Ramos (cell line): Measurements from ENCODE around the gene CHST12.
"Not testable (repeated sequence)": the region's sequence is repeated elsewhere in the genome, so short reads cannot be mapped to it uniquely, and the experiment has no call there.

ENCODE experiments used
- in situ Hi-C: fragments of 300-500 bp; cut with MboI; formaldehyde crosslinking; loops from one replicate; pipeline ENCODE4 v1.14.3; 2022; ENCODE audit warnings: low sequenced_read_pairs; ENCODE audit not compliant: unreplicated experiment

CHST12 gene

GRCh38 chr7:2451171-2452073 is 48.0 kb downstream of the CHST12 start:
- in situ Hi-C loops: loop anchor here (10.0 kb wide), 1 partner anchor 233 kb away; the partner anchor contains the start of gene AMZ1

DNA sequence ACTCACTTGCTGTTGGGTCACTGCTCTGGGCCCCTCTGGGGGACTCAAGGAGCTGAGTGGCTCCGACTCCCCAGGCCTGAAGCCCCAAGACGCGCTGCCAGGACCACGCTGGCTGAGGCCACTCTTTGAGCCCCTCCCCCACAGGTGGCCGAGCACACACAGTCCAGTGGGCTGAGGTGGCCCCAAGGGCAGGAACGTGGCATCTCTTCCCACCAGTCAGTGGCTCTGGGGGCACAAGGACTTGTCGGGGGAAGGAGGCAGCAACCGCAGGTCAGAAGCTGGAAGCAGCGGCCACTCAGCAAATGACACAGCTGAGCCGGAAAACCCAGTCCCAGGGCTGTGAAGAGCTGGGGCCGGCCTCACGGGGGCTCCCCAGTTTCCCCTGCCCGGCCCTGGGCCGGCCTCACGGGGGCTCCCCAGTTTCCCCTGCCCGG is 48.7 kb downstream of the CHST12 start:
- in situ Hi-C loops: loop anchor here (10.0 kb wide), 1 partner anchor 233 kb away; the partner anchor contains the start of gene AMZ1

- in situ Hi-C loops: loop anchor here (10.0 kb wide), 1 partner anchor 232 kb away; the partner anchor contains the start of gene AMZ1
These were observed 49.3 kb downstream of the CHST12 start for GRCh38 chr7:2452643-2453270.

DNA sequence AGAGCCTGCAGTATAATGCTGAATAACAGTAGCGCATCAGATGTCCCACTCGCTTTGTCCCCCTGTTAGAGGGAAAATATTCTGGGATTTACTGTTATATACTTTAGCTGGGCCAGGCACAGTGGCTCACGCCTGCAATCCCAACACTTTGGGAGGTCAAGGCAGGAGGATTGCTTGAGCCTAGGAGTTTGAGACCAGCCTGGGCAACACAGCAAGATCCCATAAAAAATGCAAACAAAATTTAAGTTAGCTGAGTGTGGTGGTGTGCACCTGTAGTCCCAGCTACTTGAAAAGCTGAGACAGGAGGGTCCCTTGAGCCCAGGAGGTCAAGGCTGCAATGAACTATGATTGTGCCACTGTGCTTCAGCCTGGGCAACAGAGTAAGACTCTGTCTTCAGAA is 50.4 kb downstream of the CHST12 start:
- in situ Hi-C loops: loop anchor here (10.0 kb wide), 1 partner anchor 231 kb away; the partner anchor contains the start of gene AMZ1

DNA sequence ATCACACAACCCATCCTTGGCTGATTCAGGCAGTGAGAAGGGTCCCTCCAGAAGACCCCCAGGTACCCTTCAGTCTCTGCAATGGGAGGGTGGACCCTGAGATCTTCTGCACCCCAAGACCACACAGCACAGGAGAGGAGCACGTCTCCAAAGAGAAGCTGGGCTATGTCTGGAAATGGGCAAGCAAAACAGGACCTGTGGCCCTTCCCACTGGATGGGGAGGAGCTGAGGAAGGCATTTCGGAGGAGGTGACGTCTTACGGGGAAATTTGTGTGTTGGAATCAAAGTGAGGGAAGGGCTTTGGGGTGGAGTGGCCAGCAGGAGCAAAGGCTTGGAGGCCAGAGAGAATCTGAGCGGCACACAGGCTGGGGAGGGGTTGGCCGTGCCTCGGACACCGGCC is 56.3 kb downstream of the CHST12 start:
- in situ Hi-C loops: loop anchor here (10.0 kb wide), 1 partner anchor 225 kb away; the partner anchor contains the start of gene AMZ1

GRCh38 chr7:2460188-2460587 is 56.8 kb downstream of the CHST12 start:
- in situ Hi-C loops: no loop called here

DNA sequence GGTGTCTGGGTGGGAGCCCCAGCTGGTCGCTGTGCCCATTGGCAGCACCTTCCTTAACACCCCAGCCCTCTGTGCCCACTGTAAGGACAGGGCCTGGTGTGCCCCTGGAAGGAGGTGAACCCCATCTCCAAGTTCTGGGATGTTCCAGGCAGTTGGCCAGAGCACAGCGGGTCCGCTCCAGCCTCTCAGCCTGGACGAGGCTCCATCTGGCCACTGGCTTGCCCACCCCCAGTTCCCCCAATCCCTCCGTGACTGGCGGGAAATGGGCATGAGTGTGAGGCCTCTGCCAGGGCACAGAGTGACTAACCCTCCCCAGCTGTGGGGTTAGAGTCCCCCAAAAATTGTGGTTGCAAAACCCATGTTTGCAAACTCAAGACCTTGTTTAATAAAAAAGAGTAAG is 57.2 kb downstream of the CHST12 start:
- in situ Hi-C loops: no loop called here

GRCh38 chr7:2461268-2462026 is 58.0 kb downstream of the CHST12 start:
- in situ Hi-C loops: no loop called here

- in situ Hi-C loops: no loop called here
These were observed 59.3 kb downstream of the CHST12 start for GRCh38 chr7:2462731-2463130.

DNA sequence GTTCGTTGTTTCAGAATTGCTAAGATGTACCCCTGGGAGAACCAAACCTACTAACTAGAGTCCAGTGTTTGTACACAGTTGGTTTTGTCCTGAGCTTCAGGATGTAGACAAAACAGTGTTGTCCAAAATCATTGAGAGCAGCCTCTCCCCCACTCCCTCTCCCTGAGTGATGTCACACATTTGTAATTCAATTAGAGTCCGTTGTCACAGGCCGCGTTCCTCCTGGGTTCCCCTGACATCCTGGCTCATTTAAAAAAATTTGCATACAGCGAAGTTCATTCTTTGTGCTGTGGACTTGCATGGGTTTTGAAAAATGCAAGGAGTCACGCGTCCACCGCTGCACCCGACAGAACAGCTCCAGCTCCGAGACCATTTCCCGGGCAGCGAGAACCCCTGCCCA is 62.5 kb downstream of the CHST12 start:
- in situ Hi-C loops: no loop called here

DNA sequence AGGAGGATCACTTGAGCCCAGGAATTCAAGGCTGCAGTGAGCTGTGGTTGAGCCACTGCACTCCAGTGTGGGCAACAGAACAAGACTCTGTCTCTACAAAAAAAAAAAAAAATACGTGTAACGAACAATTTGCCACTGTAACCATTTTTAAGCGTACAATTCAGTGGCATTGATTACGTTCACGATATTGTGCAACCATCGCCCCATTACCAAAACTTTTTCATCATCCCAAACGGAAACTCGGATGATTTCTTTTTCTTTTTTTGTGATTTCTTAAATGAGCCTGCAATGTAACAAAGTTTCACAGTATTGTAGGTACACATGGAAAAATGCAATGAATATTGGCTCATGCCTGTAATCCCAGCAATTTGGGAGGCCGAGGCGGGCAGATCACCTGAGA is 63.3 kb downstream of the CHST12 start:
- in situ Hi-C loops: no loop called here

- in situ Hi-C loops: no loop called here
These were observed 64.8 kb downstream of the CHST12 start for GRCh38 chr7:2468227-2468626.

GRCh38 chr7:2469460-2470203 is 66.2 kb downstream of the CHST12 start:
- in situ Hi-C loops: not testable (repeated sequence)

DNA sequence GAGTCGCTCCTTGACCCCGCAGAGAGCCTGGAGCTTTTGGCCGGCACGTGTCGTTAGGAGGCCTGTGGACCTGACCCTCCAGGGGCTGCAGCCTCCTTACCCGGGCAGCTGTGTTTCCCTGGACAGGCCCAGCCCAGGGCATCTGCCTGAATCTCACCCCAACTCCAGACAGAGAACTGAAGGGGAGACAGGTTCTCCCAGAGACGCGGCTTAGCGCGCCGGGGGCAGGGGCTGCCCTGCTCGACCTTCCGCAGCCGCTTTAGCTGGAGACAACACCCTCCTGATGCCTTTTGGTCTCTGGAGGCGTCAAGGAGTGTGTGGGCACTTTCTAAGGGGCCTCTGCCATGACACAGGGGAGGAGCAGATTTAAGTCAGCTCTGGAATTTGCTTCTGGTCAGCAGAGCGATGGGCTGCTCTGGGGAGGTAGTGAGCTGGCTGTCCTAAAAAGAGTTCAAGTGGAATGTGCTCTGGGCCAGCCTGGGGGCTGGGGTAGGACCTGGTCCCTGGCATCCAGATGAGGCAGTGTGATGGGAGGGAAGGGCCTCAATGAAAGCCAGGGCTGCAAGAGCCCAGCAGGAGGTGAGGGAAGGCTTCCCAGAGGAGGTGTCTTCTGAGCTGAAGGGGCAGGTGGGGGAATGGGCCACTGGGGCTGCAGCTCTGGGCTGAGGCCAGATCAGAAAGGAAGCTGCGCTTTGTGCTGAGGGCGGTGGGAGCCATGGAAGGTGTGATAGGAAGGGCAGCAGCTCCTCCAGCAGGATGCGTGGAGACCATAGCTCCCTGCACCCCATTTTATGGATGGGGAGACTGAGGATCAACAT is 67.0 kb downstream of the CHST12 start:
- in situ Hi-C loops: no loop called here

DNA sequence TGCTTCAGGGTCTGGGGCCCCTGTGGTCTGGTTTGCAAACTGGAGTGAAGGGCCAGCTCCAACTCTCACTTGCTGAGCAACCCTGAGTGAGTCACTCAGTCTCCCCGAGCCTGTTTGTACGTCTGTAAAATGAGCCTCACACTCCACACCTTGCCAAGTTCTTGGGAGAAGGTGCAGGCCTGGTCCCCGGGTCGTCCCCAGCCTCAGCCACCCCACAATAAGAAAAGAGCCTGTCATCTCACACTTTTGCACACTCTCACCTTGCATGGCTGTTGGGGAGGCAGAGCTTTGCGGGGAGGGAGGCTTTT is 67.6 kb downstream of the CHST12 start:
- in situ Hi-C loops: no loop called here

DNA sequence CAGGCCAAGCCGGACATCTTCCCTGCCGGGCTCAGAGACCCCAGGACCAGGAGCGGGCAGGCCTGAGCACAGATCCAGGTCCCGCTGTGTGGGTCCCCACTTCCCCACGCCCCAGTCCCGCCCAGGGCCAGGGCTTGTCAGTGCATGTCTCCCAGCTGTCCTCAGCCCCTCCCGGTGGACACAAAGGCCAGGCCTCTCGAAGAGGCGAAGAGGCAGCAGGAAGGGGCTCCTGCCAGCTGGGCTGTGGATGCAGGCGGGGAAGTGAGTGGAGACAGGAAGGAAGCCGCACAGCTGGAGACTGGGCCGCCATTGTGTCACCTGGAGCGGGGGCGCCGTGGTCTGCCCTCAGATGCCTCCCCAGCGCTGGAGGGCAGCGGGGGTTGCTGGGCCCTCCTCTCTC is 68.0 kb downstream of the CHST12 start:
- in situ Hi-C loops: no loop called here

DNA sequence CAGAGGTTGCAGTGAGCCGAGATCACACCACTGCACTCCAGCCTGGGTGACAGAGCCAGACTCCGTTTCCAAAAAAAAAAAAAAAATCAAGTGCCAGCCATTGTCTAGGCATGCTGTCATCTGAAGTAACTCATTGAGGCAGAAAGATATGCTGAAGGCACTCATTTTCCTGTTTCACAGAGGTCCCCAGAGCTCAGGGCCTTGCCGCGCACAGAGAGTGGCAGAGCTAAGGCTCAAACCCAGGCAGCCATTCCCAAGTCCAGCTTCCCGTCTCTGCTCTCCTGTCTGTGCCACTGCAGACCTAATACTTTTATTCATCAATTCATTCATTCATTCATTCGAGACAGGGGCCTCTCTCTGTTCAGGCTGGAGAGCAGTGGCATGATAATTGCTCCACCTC is 69.3 kb downstream of the CHST12 start:
- in situ Hi-C loops: no loop called here

DNA sequence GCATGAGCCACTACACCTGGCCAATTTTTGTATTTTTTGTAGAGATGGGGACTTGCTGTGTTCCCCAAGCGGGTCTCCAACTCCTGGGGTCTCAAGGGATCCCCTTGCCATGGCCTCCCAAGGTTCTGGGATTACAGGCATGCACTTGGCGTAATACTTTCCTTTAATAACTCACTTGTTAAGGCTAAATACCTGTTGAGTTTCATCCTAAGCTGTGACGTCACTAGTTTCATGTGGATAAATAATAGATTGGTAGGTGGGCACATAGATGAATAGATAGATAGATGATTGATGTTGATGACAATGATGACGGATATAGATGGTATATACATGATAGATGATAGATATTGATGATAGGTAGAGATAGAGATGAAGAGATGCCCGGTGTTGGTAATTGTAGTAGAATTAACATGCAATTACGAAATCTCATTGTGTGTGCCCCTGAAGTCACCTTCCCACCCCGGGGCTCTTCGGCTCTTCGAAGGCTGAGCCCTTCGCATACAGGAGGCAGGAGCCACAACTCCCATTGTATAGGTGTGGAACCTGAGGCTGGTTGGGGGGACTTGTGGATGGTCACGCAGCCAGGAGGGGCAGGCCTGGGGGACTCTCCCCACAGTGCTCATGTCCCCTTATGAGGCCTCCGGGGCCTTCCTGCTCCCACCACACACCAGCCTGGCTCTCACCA is 70.2 kb downstream of the CHST12 start:
- in situ Hi-C loops: no loop called here

DNA sequence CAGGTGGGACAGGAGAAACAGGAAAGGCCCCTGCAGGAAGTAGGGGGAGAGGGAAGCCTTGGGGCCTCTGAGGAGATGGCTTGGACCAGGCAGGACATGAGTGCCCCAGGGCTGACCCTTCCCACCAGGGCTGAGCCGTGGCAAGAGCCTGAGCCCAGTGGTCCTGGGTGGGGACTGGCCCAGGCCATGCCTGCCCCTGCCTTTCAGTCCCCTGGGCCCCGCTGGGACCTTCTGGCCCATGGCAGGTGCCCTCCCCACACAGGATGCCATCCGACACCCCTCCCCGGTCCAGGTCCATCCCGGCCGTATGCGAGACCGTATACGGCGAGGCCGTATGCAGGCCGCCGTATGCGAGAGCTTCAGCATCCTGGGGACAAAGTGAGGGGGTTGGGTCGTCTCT is 70.8 kb downstream of the CHST12 start:
- in situ Hi-C loops: no loop called here
